ENCODE results near the gene SUMF1. TPM values are rescaled to one million over a fixed set of nuclear protein-coding genes. Genes with fewer than 3 reads are reported as not detected.

Gene SUMF1
- total and polyA plus RNA-seq, 3 donors from 2014 or later = 18.8 to 42.6 (median 27.6) TPM

DNA sequence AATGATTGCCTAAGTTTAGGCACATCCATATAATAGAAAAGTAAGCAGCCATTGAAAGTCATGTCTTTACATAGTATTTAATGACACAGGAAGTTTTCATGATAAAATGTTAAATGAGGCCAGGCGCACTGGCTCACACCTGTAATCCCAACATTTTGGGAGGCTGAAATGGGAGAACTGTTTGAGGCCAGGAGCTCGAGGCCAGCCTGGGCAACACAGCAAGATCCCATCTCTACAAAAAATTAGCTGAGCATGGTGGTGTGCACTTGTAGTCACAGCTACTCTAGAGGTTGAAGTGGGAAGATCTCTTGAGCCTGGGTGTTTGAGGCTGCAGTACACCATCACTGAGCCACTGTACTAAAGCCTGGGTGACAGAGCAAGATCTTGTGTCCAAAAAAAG, 104.5 kb downstream of the SUMF1 start:
- H3K4me3 ChIP-seq = no peak overlapping the region
- TF ChIP-seq CTCF (IDR thresholded peaks at IDR 0.05) (no peak), POLR2A (IDR thresholded peaks at IDR 0.05) (no peak)
- no peaks in the 10 kb centered on the region for H3K36me3 ChIP-seq (ENCODE audit: low read depth, missing control alignments)
- intact Hi-C loops (cut with DNase I; ENCODE audit: low total_unique reads) = no loop called here
- H3K27me3 ChIP-seq = no peaks in the 10 kb centered on the region
- 87 to 100% methylated on average over 2 of the region's 2 CpGs for WGBS, 2 donors
- no peak overlapping the region for H3K27ac ChIP-seq
- no peaks in the 10 kb centered on the region for H3K9me3 ChIP-seq
- no peak for DNase-seq
- no peaks in the 10 kb centered on the region for H3K4me1 ChIP-seq

DNA sequence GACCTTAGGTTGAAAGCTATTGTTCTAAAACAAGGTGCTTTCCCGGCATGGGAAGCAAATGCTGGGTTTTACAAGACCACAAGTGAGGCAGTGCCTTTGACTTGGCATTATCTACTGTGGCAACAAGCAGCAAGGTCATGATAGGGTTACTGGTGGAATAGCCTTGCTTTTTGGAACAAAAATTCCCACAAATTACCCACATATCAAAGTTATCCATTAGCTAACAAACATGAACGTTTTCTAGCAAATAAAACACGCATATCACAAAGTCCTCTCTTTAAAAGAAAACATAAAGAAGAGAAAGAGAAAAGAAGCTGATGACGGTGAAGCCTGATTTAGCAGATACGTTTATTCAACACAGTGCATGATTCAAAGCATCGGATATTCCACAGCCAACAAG, 106.3 kb downstream of the SUMF1 start:
- DNase-seq = no peak
- 74 to 85% methylated on average over 6 of the region's 6 CpGs for WGBS, 2 donors
- no peak overlapping the region for H3K4me3 ChIP-seq
- H3K9me3 ChIP-seq = no peaks in the 10 kb centered on the region
- no peaks in the 10 kb centered on the region for H3K27me3 ChIP-seq
- no peaks in the 10 kb centered on the region for H3K36me3 ChIP-seq (ENCODE audit: low read depth, missing control alignments)
- no peaks in the 10 kb centered on the region for H3K4me1 ChIP-seq
- TF ChIP-seq POLR2A (IDR thresholded peaks at IDR 0.05) (no peak), CTCF (IDR thresholded peaks at IDR 0.05) (no peak)
- intact Hi-C loops (cut with DNase I; ENCODE audit: low total_unique reads) = no loop called here
- H3K27ac ChIP-seq = no peak overlapping the region

DNA sequence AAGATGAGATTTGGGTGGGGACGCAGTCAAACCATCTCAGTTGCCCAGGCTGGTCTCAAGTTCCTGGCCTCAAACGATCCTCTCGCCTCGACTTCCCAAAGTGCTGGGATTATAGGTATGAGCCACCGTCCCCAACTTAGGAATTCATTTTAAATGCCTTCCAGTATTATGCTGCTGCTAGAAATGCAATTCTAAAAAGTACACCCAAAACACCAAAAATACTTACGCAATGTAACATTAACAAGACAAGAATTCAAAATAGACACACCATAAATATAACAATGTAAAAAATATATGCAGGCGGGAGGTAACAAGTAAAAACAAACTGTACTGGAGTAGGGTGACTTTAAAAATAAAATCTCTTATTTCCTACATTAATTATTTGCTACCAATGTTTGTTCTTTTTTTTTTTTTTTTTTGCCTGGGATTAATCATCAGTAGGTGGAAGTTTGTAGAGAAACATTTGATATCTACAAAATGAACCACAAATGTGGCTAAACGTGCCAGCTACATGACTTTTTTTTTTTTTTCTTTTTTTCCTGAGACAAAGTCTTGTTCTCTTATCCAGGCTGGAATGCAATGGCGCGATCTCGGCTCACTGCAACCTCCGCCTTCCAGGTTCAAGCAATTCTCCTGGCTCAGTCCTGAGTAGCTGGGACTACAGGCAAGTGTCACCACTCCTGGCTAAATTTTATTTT, 107.1 kb downstream of the SUMF1 start:
- Histone ChIP-seq H3K4me1 (no peaks in the 10 kb centered on the region), H3K27me3 (no peaks in the 10 kb centered on the region), H3K9me3 (no peaks in the 10 kb centered on the region), H3K27ac (no peak overlapping the region), H3K36me3 (ENCODE audit: low read depth, missing control alignments) (no peaks in the 10 kb centered on the region), H3K4me3 (no peak overlapping the region)
- 71 to 83% methylated on average over 12 of the region's 12 CpGs for WGBS, 2 donors
- intact Hi-C loops (cut with DNase I; ENCODE audit: low total_unique reads) = loop anchor here (10.0 kb wide), 1 partner anchor 275 kb away; no protein-coding TSS in a partner anchor
- no peak for DNase-seq
- no peak for TF ChIP-seq POLR2A (IDR thresholded peaks at IDR 0.05)
- no peak for TF ChIP-seq CTCF (IDR thresholded peaks at IDR 0.05)

GRCh38 chr3:4358273-4358672, 108.8 kb downstream of the SUMF1 start:
- DNase-seq = no peak
- Histone ChIP-seq H3K4me3 (no peak overlapping the region), H3K9me3 (no peaks in the 10 kb centered on the region), H3K4me1 (no peaks in the 10 kb centered on the region), H3K27ac (no peak overlapping the region), H3K36me3 (ENCODE audit: low read depth, missing control alignments) (no peaks in the 10 kb centered on the region), H3K27me3 (no peaks in the 10 kb centered on the region)
- TF ChIP-seq CTCF (IDR thresholded peaks at IDR 0.05) (no peak), POLR2A (IDR thresholded peaks at IDR 0.05) (no peak)
- intact Hi-C loops (cut with DNase I; ENCODE audit: low total_unique reads) = loop anchor here (10.0 kb wide), 1 partner anchor 277 kb away; no protein-coding TSS in a partner anchor
- 74 to 82% methylated on average over 4 of the region's 4 CpGs for WGBS, 2 donors
